Fibroblast of villous mesenchyme (primary cell): ENCODE data around the gene MYRF. TPM values are rescaled to one million over a fixed set of nuclear protein-coding genes. Genes with fewer than 3 reads are reported as not detected.
A peak's percentile ranks its signal among the peaks of the same experiment; 100 is the strongest.

Experiments used
- DNase-seq: peaks from one replicate; pipeline ENCODE4 v3.0.0-alpha.2; 2010; ENCODE audit warnings: low read depth
- H3K4me3 ChIP-seq: 2 replicates; pipeline ENCODE4 v1.5.1; 2011; ENCODE audit warnings: low read depth, mild to moderate bottlenecking, low read length
- CTCF ChIP-seq: IDR thresholded peaks from 2 replicates; pipeline ENCODE4 v1.5.1; 2012; ENCODE audit warnings: low read depth, mild to moderate bottlenecking, low read length; ENCODE audit not compliant: insufficient read depth
- total RNA-seq: library from RNA; depleted of rRNA; stranded (reverse); fragments of >200 nt; gene quantifications from 2 replicates; pipeline ENCODE4 v1.2.3, GENCODE V29; 2012

Gene MYRF
- total RNA-seq, 1 donor, result 2.6 TPM

DNA sequence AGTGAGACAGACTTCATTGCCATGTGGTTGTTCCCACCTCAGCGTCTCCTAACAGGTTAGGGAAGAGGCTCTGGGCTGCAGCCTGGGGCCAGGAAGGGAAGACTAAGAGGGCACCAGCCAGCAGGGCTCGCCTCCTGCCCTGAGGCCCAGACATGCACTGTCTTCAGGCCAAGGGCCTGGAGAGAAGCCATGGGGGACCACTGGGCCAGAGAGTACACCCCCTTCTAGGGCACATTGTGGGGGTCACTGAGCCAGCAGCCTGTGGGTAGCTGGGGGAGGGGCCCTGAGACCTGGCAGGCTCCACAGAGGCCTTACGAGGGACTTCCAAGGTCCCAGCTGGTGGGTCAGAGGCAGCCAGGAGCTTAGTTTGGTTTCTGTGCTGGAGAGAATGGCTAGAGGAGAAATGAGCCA, 25.0 kb upstream of the MYRF start:
- TF ChIP-seq CTCF, result no peak
- H3K4me3 ChIP-seq, result no peak overlapping the region
- no peak for DNase-seq

DNA sequence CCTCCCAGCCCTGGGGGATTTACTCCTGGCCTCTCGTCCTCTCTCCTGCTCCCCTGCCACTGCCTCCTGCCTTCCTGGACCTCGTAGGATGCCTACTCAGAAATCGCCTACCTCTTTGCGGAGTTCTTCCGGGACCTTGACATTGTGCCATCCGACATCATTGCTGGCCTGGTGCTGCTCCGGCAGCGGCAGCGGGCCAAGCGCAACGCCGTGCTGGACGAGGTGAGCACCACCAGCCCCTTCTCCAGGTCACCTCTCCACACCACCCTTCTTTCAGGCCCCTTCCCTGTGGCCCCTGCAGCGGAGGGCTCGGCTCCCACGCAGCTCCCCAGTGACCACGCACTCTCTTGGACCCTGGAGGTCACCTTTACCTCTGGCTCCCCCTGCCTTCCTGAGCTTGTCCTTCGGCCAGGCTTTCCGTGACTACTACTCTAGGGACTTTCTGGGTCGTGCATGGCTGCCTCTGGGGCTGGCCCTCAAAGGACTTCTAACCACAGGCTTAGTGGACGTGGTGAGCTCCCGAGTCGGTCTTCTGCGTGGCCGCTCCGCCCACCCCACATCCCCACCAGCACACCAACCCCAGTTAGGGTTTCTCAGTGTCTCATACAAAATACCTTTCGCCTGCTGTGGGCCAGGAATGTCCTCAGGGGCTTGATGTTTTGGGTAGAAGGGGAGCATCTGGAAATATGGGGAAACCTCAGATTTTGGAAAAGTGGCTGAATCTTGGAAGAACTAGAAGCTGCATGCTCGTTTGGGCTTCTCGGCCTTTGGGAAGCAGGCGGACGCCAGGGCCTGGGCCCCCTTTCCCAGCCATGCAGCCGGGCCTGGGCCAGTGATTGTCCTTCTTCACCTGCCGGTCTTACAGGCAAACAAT, 24.1 kb upstream of the MYRF start:
- H3K4me3 ChIP-seq, result no peak overlapping the region
- no peak for DNase-seq
- TF ChIP-seq CTCF, result no peak

DNA sequence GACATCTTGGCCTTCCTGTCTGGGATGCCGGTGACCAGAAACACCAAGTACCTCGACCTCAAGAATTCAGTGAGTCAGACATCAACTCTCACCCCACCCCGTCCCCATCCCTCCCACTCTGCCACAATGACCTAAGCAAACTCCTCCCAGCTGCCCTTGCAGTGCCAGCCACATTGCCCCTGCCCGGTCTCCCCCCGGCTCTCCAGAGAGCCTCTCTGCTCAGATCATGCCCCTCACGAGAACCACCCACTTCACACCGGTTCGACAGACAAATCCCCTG, 23.6 kb upstream of the MYRF start:
- no peak overlapping the region for H3K4me3 ChIP-seq
- DNase-seq, result peak; percentile 26
- TF ChIP-seq CTCF, result no peak

- TF ChIP-seq CTCF, result no peak
- H3K4me3 ChIP-seq, result no peak overlapping the region
Observed at GRCh38 chr11:61730240-61730994, 22.0 kb upstream of the MYRF start.

DNA sequence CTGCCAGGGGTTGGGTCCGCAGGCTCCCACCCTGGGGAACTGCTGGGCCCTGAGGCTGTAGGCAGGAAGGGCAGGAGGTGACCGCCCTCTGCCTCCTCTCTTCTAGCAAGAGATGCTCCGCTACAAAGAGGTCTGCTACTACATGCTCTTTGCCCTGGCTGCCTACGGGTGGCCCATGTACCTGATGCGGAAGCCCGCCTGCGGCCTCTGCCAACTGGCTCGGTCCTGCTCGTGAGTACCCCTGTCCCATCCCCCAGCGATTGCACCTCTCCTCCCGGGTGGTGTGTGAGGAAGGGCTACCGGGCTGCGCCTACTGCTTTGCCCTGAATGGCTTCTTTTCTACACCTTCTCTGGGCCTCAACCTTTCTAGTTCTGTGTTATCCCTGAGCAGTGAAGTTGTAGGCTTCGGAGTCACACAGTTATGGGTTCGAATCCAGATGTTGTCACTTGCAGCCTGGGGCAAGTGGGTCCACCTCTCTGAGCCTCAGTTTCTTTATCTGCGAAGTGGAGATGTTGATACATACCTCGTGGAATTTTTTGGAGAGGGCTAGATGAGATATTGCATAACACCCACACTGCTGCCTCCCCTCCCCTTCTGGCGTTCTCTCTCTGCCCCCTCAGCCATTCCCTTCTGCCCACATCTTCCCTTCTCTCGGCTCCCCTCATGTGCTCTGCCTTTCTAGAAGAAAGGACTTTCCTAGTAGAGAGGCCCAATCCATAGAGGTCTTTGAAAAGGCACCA, 21.1 kb upstream of the MYRF start:
- DNase-seq, result no peak
- no peak for TF ChIP-seq CTCF
- no peak overlapping the region for H3K4me3 ChIP-seq

More at GRCh38 chr11:61730240-61730994, 22.0 kb upstream of the MYRF start:
- DNase-seq, result no peak

DNA sequence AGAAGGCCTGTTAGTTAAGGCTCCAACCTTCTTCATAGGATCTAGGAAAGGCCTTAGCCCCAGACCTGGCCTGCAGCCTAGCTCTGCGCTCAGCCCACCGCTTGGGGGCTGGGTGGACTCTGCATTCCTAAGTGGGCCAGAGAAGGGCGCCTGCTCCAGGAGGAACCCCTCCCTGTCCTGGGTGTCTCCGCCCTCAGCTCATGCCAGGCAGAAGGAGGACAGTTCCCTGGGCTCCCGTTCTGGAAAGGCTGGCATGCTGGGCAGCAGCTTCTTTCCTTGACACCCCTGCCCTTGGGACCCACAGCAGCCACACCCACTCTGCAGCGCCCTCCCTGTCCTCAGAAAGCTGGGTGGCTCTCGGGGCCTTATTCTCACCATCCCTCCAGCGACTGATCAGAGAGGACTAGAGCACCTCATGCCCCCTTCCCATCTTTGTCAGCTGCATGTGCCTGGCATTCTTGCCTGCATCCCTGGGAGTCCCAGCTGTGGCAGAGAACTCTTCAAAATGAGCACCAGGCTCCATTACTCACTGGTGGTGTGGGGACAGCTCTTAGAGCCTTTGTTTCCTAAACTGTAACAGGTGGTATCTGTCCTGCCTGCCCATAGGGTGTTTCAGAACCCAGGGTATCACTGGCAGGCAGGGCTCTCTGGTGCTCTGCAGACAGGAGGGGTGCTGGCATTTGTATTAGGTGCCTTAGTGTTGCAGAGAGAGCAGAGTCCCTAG, 20.3 kb upstream of the MYRF start:
- TF ChIP-seq CTCF, result no peak
- DNase-seq, result no peak
- no peak overlapping the region for H3K4me3 ChIP-seq
